NCI-H187 (cell line): ENCODE measurements around the gene IMMT.

Experiments used
- DNase-seq, 2 experiments: peaks; one replicate each; lab custom pipeline; 2025; lab: John Stamatoyannopoulos, UW

Gene IMMT

GRCh38 chr2:86199834-86200177 lies 4.5 kb upstream of the IMMT start:
- DNase-seq = no peak

DNA sequence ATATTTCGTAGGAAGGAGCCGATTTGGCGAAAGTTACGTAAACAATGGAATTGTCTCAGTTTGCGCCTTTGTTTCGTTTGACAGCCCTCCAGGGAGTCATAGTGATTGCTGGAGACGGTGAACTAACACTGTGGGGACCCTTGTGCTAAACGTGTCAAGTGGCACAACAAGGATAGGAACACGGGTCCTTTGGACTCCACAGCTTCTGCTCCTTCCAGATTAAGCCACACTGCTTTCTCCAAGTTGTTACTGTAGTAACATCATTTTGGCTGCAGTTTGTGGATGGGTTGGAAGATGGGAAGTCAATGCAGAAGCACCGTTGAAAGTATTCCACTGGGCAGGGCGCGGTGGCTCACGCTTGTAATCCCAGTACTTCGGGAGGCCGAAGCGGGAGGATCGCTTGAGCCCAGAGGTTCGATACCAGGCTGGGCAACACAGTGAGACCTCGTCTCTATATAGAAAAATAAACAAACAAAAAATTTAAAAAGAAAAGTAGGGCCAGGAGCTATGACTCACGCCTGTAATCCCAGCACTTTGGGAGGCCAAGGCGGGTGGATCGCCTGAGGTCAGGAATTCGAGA lies 636 bp upstream of the IMMT start:
- no peak for DNase-seq

- DNase-seq = peak in 1 of 2 experiments; percentile 84
Observed at GRCh38 chr2:86194751-86195054, 559 bp downstream of the IMMT start.

- DNase-seq = no peak
Observed at GRCh38 chr2:86193901-86194567, 1.2 kb downstream of the IMMT start.

DNA sequence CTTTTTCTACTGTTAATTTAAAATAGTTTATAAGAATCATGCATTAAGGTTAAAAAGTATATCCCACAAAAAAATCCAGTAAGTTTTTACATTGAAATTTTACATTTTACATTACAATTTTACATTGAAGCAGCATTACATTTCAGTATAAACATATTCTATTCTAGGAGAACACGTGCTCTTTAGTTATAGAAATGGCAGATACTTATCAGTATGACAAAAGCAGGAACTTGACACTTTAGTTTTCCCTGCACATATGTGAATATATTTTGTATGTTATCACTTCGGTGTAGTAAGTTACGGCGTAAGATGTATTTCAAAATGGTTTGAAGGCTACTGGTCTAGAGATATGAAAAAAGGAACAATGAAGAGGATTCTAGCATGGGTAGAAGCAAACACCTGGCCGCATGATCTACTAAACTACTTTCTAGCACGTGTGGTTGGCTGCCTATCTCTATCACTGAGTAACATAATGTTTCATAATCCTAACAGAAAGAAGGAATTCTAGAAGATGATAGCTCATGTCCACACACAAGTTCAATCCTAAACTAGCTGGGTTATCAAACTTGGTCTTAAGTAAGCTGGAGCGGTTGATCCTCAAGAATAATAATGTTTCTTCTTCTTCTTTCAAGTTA lies 5.4 kb downstream of the IMMT start:
- DNase-seq = no peak

GRCh38 chr2:86186431-86186830 lies 8.8 kb downstream of the IMMT start:
- no peak for DNase-seq

- no peak for DNase-seq
Observed at GRCh38 chr2:86185517-86186212, 9.6 kb downstream of the IMMT start.

DNA sequence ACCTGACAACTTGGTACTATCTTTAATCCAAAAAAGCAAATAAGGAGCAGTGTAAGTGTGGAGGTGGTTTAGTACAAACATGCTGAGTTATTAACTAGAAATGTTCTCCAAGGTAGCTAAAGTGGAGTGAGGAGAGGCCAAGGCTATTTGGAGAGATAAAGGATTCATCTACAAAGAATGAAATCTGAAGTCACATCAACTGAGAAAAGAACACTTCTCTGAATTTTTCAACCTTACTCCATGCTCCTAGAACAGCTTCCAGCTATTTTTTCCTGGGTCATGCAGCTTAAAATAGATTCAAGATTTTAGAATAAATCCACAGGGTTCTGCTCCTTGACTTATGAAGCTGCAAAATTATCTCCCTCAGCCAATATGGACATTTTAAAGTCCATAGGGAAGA lies 18.7 kb downstream of the IMMT start:
- no peak for DNase-seq

- no peak for DNase-seq
Observed at GRCh38 chr2:86175828-86176227, 19.4 kb downstream of the IMMT start.

DNA sequence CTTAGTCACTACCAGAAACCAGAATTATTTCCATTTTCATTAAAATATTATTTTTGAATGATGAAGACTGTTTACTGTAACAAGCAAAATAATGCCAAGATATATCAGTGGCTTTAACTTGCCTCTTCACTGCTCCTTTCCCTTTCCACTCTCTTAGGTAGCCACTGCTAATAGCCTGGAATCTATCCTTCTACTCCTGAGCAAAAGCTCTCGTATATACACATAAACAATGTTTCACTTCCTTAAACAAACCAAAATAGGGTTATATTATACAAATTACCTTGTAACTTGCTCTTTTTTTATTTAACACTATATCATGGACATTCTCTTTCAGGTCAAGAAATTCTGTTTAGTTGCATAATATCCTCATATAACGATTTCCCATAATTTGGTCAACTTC lies 20.8 kb downstream of the IMMT start:
- no peak for DNase-seq

DNA sequence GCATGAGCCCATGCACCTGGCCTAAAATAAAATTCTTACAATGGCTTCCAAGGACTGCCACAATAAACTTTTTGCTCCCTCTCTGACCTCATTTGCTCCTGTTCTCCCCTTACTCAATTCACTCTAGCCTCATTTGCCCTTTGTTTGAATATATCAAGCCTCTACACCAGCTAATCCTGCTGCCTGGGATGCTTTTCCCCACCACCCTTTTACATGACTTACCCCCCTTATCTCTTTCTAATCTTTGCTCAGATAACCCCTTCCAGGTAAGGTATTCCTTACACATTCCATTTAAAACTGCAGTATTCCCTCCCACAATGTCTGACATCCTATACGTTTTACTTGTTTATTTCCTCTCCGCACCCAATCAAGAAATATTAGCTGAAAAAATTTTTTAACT lies 22.7 kb downstream of the IMMT start:
- DNase-seq = no peak

- no peak for DNase-seq
Observed at GRCh38 chr2:86171295-86171694, 24.0 kb downstream of the IMMT start.

DNA sequence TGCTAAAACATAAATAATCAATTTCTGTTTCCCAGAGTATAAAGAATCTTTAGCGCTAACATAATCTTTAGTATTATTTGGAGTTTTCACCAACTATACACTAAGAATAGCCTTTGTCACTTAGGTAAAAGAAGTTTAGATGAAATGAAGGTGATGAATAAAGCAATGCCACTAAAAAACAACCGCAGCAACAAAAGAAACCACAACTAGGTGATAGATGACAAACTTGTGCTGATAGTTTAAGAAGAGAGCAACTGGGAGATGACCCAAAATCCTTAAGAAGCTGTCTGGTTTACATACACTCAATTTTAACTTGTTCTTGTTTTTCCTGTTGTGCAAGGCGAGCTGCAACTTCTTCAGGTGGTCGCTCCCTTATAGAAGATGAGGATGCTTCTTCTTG lies 24.8 kb downstream of the IMMT start:
- DNase-seq = no peak

DNA sequence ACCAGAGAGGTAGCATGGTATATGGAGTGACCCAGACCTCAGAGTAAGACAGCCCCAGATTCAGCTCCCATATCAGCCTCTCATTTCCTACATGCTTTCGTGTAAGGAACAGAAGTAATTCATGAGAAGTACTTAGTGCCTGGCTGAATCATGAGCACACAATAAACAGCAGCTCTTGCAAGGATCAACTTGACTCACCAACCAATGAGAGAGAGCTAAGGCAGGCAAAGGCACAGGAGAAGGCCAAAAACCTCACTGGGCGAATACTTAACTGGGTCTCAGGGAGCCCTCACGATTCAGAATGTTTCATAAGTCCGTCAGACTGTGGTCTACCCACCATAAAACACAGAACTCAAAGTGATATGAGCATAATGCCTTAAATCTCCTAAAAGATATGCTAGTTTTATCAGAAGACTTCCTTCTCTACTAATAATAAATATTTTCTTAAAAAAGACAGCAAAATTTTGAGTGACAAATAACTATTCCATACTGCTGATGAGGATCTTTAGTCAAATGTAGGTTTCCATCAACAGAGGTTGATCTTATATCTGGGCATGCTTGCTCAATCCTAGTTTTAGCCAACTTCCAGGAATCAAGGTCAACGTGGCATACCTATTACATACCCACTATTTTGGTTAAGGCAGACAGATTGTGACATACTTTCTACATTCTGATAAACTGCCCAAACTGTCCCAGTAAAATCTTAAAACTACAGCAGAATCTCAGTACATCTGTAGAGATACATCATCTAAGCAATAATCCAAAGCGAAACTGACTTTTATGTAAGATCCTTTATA lies 34.9 kb downstream of the IMMT start:
- no peak for DNase-seq

GRCh38 chr2:86158286-86158685 lies 37.0 kb downstream of the IMMT start:
- DNase-seq = no peak

GRCh38 chr2:86157009-86157556 lies 38.2 kb downstream of the IMMT start:
- DNase-seq = no peak

DNA sequence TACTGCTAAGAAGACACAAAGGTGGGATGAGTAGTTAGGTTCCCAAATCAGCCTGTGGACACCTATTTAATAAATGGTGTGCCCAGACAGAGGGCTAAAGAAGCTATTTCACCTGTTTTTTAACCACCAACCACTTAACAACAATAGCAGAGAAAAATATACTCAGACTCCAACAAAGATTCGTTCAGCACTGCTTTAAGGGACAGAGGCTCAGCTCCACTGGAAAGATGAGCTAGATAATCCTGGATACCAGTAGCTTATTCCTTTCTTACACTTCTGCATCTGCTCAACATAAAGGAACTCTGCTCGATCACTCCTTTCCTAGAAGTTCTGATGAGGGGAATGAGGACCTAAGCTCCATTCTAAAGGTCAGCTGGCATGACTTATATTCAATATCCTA lies 44.8 kb downstream of the IMMT start:
- DNase-seq = no peak

GRCh38 chr2:86147793-86148192 lies 47.5 kb downstream of the IMMT start:
- no peak for DNase-seq

DNA sequence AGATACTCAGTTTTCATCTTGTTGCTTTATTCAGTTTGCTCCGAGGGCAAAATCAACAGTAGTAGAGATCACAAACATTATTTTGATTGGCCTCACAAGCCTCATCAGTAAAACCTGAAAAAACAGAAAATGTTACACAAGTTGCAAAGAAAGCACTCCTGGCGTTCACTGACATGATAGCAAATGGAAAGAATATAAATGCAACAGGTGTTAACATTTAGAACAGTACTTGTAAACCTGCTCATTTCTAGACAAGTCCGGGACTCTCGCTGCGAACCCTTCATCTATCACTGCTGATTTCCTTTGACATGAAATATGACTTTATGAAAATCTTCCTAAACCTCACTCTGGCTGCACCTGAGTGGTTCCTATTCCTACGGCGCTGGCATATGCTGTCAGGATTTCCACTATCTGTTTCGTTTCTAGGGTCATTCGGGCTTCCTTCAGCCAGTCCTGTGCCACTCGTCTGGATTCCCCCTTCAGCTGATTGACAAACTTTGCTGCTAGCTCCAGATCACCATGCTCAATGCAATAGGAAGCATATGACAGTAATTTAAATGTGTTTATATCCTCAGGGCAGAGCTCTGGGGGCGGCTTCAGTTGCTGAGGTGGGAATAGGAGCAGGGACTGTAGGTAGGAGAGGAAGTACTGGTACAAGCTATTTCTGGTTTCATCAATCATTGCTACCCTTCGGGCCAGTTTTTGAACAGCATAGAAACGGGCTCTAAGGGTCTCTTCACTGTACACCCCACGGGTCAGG lies 51.2 kb downstream of the IMMT start:
- DNase-seq = no peak

GRCh38 chr2:86143307-86143706 lies 52.0 kb downstream of the IMMT start:
- DNase-seq = no peak

DNA sequence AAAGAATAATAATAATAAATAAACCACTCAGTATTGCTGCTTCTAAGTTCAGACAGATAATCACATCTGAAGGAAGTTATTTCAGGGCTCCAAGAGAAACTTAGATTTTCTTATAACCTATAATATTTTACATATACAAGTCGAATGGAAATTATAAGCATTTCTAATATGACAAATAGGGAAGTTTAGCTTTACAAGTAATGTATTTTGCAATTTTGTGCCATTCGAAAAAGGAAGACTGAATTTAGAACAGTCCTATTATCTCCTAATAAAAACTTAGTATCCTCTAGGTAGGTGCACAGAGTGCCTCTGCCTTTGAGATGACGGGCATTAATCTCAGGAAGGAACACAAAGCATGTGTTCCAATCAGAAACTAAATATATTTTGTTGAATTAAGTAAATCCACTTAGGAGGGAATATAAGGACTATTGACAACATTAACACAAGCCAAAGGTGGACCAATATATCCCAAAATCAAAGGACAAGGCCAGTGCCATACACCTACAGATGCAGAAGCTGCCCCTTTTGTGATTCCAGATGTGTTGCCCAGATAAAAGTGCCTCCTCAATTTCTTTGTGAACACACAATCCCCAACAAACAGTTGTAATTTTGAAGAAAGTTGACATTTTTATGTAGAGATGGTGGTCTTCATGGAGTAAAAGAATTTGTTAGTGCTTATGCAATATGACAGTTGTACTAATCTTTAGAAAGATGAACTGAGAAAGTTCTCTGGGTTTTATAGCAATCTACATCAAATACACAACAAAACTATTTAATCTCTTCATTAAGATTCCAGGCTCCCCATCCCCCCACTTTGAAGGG lies 52.6 kb downstream of the IMMT start:
- DNase-seq = no peak
